Measurements from ENCODE around the gene ZFP91. TPM values are rescaled to one million over a fixed set of nuclear protein-coding genes. Genes with fewer than 3 reads are reported as not detected.

Gene ZFP91
- total and polyA plus RNA-seq, 9 of the 15 experiments (the other 6 are each of a cell fraction or from before 2014, with no cell fraction given) = 17.6 to 58.3 (median 34.0) TPM

DNA sequence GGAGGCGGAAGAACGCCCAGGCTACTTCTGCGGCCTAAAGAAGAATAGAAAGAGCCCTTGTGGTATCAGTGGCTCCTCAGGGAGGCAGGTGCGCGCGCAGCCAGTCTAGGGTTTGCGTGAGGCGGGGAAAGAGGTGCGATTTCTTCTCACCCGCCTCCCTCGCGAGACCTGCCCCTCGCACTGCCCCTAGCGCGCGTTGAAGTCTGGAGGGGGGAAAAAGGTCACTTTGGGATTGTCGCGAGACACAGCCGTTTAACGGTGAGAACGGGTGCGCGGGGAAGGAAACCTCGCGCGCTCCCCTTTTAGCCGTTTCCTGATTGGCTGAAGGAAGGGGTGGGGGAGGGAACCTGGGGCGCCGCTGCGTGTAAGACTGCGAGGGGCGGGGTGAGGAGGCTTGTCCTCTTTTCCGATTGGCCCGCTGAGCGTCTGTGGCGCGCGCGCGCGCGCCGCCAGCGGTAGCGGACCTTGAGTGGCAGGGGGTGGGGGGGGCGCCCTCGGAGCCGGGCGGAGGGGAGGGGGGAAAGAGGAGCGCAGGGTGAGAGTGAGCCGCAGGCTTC, at the start of gene ZFP91 (continued):
- TF ChIP-seq, protein P1, sequence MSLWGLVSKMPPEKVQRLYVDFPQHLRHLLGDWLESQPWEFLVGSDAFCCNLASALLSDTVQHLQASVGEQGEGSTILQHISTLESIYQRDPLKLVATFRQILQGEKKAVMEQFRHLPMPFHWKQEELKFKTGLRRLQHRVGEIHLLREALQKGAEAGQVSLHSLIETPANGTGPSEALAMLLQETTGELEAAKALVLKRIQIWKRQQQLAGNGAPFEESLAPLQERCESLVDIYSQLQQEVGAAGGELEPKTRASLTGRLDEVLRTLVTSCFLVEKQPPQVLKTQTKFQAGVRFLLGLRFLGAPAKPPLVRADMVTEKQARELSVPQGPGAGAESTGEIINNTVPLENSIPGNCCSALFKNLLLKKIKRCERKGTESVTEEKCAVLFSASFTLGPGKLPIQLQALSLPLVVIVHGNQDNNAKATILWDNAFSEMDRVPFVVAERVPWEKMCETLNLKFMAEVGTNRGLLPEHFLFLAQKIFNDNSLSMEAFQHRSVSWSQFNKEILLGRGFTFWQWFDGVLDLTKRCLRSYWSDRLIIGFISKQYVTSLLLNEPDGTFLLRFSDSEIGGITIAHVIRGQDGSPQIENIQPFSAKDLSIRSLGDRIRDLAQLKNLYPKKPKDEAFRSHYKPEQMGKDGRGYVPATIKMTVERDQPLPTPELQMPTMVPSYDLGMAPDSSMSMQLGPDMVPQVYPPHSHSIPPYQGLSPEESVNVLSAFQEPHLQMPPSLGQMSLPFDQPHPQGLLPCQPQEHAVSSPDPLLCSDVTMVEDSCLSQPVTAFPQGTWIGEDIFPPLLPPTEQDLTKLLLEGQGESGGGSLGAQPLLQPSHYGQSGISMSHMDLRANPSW (CRISPR knock-in tag; IDR thresholded peaks at IDR 0.05) = 0 out of 2 replicates have a peak, but pooled peaks have one; percentile 38
- TF ChIP-seq, protein P2, sequence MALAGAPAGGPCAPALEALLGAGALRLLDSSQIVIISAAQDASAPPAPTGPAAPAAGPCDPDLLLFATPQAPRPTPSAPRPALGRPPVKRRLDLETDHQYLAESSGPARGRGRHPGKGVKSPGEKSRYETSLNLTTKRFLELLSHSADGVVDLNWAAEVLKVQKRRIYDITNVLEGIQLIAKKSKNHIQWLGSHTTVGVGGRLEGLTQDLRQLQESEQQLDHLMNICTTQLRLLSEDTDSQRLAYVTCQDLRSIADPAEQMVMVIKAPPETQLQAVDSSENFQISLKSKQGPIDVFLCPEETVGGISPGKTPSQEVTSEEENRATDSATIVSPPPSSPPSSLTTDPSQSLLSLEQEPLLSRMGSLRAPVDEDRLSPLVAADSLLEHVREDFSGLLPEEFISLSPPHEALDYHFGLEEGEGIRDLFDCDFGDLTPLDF (CRISPR knock-in tag; IDR thresholded peaks at IDR 0.05) = peak; percentile 72; the same call in 1 of the 2 replicates
- TF ChIP-seq TAF7 (tag; IDR thresholded peaks at IDR 0.05) (peak; percentile 79; the same call in 1 of the 2 replicates), ZNF79 (CRISPR knock-in tag; IDR thresholded peaks at IDR 0.05; ENCODE audit: low read depth) (no peak), MAFF (IDR thresholded peaks at IDR 0.05; ENCODE audit: low read length) (peak; percentile 55; the same call in 1 of the 2 replicates), ZNF143 (CRISPR knock-in tag; IDR thresholded peaks at IDR 0.05) (no peak), ZNF444 (CRISPR knock-in tag; IDR thresholded peaks at IDR 0.05) (no peak), MTA2 (IDR thresholded peaks at IDR 0.05; ENCODE audit: low read depth) (no peak), ZNF695 (CRISPR knock-in tag; IDR thresholded peaks at IDR 0.05) (no peak), SUPT5H (IDR thresholded peaks at IDR 0.05) (peak; percentile 87), MEIS2 (IDR thresholded peaks at IDR 0.05; ENCODE audit: partially characterized antibody) (no peak), MYC (IDR thresholded peaks at IDR 0.05; ENCODE audit: low read depth, low read length) (0 out of 2 replicates have a peak, but pooled peaks have one; percentile 9), MYC (CRISPR knock-in tag; IDR thresholded peaks at IDR 0.05; ENCODE audit: borderline replicate concordance, low read depth) (peak; percentile 73; the same call in 1 of the 2 replicates), L3MBTL2 (IDR thresholded peaks at IDR 0.05) (peak; percentile 50; the same call in 1 of the 2 replicates), RBFOX2 (IDR thresholded peaks at IDR 0.05; ENCODE audit: low read depth, low read length) (peak; percentile 82), GTF2F1 (IDR thresholded peaks at IDR 0.05; ENCODE audit: low read depth, low read length) (no peak), PHTF2 (CRISPR knock-in tag; IDR thresholded peaks at IDR 0.05) (no peak), MTF1 (CRISPR knock-in tag; IDR thresholded peaks at IDR 0.05; ENCODE audit: borderline replicate concordance) (no peak), ZNF212 (CRISPR knock-in tag; IDR thresholded peaks at IDR 0.05) (0 out of 2 replicates have a peak, but pooled peaks have one; percentile 16), ZNF77 (CRISPR knock-in tag; IDR thresholded peaks at IDR 0.05) (no peak), FOXM1 (IDR thresholded peaks at IDR 0.05; ENCODE audit: low read depth) (peak; percentile 93), FOXM1 (CRISPR knock-in tag; IDR thresholded peaks at IDR 0.05; ENCODE audit: low read depth) (no peak)
- TF ChIP-seq, protein P3, sequence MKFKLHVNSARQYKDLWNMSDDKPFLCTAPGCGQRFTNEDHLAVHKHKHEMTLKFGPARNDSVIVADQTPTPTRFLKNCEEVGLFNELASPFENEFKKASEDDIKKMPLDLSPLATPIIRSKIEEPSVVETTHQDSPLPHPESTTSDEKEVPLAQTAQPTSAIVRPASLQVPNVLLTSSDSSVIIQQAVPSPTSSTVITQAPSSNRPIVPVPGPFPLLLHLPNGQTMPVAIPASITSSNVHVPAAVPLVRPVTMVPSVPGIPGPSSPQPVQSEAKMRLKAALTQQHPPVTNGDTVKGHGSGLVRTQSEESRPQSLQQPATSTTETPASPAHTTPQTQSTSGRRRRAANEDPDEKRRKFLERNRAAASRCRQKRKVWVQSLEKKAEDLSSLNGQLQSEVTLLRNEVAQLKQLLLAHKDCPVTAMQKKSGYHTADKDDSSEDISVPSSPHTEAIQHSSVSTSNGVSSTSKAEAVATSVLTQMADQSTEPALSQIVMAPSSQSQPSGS (CRISPR knock-in tag; IDR thresholded peaks at IDR 0.05) = no peak
- TF ChIP-seq, protein P4, sequence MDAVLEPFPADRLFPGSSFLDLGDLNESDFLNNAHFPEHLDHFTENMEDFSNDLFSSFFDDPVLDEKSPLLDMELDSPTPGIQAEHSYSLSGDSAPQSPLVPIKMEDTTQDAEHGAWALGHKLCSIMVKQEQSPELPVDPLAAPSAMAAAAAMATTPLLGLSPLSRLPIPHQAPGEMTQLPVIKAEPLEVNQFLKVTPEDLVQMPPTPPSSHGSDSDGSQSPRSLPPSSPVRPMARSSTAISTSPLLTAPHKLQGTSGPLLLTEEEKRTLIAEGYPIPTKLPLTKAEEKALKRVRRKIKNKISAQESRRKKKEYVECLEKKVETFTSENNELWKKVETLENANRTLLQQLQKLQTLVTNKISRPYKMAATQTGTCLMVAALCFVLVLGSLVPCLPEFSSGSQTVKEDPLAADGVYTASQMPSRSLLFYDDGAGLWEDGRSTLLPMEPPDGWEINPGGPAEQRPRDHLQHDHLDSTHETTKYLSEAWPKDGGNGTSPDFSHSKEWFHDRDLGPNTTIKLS (IDR thresholded peaks at IDR 0.05; ENCODE audit: borderline replicate concordance, low read depth) = peak; percentile 85

All from K562 (cell line).